ENCODE results near the gene THEM4.

Gene THEM4

DNA sequence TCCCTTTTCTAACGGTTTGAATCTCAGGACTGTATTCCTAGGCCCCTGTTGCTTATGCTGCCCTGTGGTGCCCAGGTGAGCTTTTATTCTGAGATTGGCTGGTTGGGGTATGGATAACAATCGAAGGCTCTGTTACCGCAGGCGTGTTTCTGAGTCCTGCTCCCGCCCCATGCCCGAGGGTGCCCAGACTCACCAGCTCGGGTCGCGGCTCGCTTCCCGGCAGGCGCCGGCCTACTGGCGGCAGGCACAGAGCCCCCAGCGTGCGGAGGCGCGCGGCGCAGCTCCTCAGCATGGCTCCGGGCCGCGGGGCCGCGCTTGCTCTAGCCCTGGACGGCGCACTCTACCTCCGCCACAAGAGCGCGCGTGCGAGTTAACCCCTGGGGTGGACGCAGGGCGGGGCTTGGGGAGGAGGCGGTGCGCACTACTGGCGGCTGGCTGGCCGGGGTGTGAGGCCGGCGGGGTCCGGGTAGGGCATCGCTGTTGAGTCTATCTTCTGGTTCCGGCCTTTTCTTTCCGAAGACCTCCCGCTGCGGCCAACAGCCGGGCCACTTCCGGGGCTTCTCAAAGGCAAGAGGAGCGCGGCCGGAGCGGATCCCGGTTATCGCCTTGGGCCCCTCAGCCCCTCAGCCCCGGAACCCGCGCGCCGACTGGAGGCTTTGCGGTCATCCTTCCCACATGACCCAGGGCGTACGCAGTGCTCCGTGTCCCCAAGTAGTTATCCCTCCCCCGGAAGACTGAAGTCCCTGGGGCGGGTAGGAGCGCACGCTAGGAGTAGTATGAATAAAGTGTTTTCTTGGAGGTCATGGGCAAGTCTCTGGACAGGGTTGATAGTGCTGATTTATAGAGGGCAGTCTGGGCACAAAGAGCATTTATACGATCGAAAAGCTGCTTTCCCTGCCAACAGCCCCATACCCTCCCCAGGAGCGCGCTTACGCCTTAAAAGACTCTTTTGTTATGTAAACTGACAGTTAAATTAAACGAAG is at the start of gene THEM4:
THEM4 (minus strand) TSS at position 345 of the 983 bp plus-strand sequence; CDS start at position 292, 53 bp downstream.
- peak; percentile 39 for DNase-seq

DNA sequence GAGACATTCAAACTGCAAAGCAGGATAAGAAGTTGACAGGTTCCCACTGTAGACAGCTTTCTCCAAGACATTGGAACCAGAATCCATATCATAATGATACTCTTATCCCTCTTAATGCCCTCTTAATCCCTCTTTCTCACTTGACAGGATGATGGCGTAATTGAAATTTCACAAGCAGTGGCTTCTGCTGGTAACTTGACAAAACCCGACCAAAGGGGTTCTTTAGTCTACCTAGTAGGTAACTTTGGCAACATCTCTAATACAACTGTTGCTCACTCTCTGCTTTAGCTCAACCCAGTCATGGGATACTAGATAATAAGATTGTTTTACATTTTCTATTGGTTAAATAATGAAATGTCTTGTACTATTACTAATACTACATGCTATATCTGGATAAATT is 49.6 kb upstream of the THEM4 start:
- no peak for DNase-seq

DNA sequence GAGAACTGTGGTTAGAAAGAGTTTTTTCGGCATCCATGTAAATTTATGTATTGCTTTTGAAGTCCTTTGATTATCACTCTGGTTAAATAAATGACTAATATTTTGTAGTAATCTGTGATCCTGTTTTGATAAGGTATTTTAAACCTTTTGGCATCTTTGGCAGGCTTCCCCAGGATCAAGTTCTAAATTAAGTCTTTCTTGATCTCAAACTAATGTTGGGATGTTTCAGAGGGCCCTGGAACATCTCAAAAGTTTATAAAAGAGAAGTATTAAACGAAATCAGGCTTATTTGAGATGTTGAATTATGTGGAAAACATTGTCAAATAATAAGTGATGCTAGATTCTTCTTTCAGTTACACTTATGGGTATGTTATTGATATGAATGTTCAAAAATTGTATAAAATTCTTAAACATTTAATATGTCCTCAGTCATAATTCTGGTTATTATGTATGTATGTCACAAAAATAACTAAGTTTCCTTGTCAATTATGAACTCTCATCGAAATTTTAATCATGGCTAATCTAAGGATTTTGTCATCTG is 47.7 kb upstream of the THEM4 start:
- DNase-seq = no peak

- DNase-seq = no peak
Observed at GRCh38 chr1:151953409-151954094, 44.2 kb upstream of the THEM4 start.

DNA sequence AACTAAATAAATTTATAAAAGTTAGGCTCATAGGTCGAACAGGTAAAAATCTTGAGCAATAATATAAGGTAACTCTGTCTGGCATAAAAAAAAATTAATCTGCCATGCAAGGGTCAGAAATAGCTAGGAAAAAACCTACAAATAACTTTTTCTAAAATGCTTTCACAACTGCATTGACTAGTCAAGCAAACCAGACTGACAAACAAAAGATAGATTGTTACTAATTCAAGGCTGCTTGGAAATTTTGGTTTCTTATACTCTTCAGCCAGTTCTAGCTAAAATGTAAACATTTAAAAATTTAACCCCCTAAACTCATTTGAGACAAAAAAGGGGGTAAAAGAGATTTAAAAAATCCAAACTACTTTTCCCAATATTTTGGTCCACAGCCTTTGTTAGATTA is 43.5 kb upstream of the THEM4 start:
- DNase-seq = no peak

- no peak for DNase-seq
Observed at GRCh38 chr1:151949371-151950193, 40.3 kb upstream of the THEM4 start.

DNA sequence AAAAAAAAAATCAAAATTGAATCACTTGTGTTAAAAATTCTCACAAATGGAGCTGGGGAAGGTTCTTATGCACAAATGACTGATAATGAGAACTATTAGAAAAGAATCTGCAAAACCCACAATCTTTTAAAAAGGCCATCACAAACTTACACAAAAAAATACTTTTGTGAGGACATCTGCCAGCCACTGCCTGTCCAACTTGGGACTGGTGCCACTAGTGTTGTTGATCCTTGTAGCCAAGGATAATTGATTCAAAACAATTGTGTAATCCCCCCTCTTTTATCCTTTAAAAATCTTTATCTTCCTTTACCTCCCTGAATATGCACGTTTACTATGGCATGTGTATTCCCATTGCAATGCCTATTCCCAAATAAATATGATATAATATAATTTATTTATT is 39.2 kb upstream of the THEM4 start:
- DNase-seq = no peak

DNA sequence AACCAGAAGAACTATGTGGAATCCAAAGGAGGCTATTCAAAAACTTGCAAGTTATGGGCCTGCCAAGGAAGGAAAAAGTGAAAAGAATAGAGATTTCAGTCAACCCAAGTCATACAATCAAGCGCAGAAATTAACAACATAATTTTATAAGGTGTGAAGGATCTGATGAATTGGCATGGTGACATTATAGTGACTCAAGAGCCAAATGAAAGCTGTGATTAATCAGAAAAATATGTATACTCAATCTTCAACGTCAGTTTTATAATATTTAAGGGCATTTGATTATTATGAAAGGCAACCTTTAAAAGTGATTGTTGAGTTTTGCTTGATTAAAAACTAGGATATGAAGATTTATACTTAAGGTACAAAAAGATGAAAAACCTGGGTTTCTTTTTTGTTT is 37.8 kb upstream of the THEM4 start:
- DNase-seq = no peak

DNA sequence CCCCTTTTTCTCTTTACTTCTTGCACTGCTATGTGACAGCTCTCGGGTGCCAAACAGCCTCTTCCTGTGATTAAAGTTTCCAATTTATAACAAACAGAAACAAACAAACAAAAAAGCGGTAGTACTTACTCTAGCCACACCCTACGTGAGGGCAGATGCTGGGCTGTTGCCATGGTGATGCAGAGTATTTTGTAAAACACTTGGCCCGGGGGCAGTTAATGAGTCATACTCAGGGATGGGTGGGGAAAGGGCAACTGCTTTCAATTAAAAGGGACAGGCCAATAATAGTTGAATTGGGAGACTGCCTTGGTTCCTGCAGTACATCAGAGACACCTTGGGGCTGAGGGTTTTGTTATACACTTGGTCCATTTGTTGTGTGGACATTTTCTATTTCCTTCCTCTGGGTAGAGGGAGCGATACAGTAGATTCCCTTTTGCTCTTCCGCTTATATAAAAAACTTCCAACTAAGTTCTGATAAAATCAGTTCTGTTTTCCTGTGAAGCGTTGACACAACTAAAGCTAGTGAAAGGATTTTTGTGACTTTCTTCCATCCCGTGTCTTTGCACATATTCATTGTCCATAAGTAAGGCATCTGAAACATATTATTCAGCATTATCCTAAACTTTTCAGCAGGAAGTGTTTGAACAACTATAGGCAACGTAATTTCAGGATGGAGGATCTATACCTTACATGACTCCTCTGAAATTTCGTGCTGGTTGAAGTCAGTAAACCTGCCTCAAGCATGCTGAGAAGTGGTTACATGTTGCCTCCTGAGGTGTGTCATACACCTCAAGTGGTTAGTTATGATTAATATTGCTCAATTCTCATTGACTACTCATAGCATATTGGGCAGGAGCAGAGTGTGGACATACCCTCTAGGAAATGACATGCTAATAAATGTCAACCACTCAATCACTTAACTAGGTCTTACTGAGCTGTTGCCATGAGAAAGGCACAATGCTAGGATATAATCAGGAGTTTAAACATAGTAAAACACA is 36.7 kb upstream of the THEM4 start:
- no peak for DNase-seq

- no peak for DNase-seq
Observed at GRCh38 chr1:151944857-151945575, 35.7 kb upstream of the THEM4 start.

GRCh38 chr1:151944126-151944856 is 35.0 kb upstream of the THEM4 start:
- DNase-seq = no peak

DNA sequence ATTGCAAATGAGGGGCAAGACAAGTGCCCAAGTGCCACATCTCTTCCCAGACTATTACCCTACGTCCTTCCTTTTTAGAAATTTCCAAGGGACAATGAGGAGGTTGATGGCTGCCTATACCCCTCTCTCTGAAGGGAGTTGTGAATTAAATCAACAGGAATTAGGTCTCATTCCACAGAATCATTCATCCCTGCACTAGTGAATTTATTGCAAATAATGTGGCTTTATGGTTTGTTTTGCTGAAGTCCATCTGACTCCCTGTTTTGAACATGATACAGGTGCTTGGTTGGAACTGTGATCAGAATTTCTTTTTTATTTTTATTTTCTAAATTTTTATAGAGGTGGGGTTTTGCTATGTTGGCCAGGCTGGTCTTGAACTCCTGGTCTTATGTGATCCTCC is 34.3 kb upstream of the THEM4 start:
- no peak for DNase-seq

- no peak for DNase-seq
Observed at GRCh38 chr1:151942882-151943281, 33.6 kb upstream of the THEM4 start.

- no peak for DNase-seq
Observed at GRCh38 chr1:151940541-151940940, 31.2 kb upstream of the THEM4 start.

- DNase-seq = no peak
Observed at GRCh38 chr1:151939779-151940178, 30.5 kb upstream of the THEM4 start.

- DNase-seq = no peak
Observed at GRCh38 chr1:151939141-151939540, 29.8 kb upstream of the THEM4 start.

DNA sequence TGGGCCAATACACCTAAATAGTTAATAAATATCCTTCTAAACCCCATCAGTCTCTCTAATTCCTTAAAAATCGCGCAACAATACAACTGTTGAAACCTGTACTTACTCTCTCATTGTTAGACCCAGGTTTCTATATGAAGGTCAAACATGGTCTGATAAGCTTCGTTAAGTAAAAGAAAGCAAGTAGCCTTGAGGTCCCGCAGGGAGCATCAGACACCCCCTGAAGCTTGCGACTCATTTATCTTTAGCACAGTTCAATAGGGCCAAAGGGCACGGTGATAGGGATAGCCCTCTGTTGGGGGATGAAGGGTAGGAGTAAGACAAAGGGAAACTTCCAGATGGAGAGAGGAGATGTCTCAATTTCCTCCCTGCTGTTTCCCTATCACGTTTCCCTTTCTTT is 27.3 kb upstream of the THEM4 start:
- no peak for DNase-seq

- no peak for DNase-seq
Observed at GRCh38 chr1:151935894-151936602, 26.7 kb upstream of the THEM4 start.

- DNase-seq = no peak
Observed at GRCh38 chr1:151935154-151935553, 25.8 kb upstream of the THEM4 start.

All from NCI-H2107 (cell line).